Stomach (tissue), 4 donors: ENCODE results near the gene PJA2.

Experiments used
- CTCF ChIP-seq, 7 experiments: fragments of 450-650 bp in 4 of 7; fragments of 200-600 bp in 3 of 7; sonication (generic) in 3 of 7; IDR thresholded peaks; one replicate each; pipeline ENCODE4 v1.5.1; 2016 to 2019; ENCODE audit warnings: antibody characterized with exemption in 7 of 7, control low read depth in 2 of 7, mild to moderate bottlenecking in 1 of 7
- POLR2A ChIP-seq, 4 donors: fragments of 450-650 bp; IDR thresholded peaks; one replicate each; pipeline ENCODE4 v1.6.1; 2016; ENCODE audit warnings: antibody characterized with exemption in 4 of 4, control low read depth in 2 of 4, mild to moderate bottlenecking in 1 of 4, moderate library complexity in 1 of 4
- POLR2AphosphoS5 ChIP-seq, 3 donors: sonication (generic); formaldehyde crosslinking; IDR thresholded peaks; one replicate each; pipeline ENCODE4 v1.6.1; 2016; ENCODE audit warnings: antibody characterized with exemption in 3 of 3

DNA sequence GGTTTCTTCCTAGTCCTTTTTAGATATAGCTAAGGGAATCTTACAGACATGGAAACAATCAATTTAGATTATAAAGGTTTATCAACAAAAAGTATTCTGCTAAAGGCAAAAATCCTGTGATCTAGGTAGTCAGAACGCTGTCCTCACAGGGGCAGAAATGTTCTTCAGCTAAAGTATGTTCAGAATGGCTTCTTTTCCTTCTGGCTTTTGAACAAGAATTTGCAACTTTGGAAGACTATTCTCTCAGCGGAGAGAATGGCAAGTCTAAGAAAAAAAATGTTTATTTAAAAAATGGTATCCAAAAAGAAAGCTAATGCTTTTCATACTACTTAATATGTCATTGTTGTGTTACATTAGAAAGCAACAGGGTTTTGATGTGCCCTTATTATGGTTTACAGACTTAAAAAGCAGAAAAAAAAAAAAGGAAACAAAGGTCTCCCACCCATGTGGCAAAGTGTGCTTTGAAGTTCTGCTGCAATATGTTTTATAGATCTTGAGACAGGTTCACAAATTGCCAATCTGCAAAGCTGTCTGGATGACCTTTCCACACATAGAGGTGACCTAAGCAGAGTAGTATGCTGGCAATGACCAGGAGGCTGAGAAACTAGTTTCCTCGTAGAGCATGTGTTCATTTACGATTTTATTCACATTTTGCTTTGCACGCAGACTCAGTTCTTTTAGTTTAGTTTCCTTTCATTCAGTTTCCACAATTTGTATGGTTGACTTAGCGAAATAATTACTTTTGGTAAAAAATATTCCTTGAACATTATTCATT lies 45.1 kb upstream of the PJA2 start:
- TF ChIP-seq POLR2AphosphoS5 (IDR thresholded peaks at IDR 0.05) (no peak), CTCF (IDR thresholded peaks at IDR 0.05) (no peak), POLR2A (IDR thresholded peaks at IDR 0.05) (no peak)
